HCT116 (cell line): Measurements from ENCODE around the gene NOL9. TPM values are rescaled to one million over a fixed set of nuclear protein-coding genes. Genes with fewer than 3 reads are reported as not detected.

Source experiments
- ATAC-seq: fragments of 200-7000 bp; cut with Tn5 transposase; 2 replicates; pipeline ENCODE4 v1.9.1; 2020; ENCODE audit warnings: mild to moderate bottlenecking, moderate library complexity
- BruUV-seq: library from RNA; stranded (reverse); fragments of 400-500 nt; replicated peaks from 2 replicates; lab custom pipeline; 2021; lab: Mats Ljungman, UMichigan
- CTCF ChIA-PET: fragments of 300-600 bp; sonication (Branson Sonifier 250); formaldehyde crosslinking; loops from one replicate; lab custom pipeline; 2021; ENCODE audit warnings: antibody characterized with exemption; lab: Charles Lee
- POLR2A ChIA-PET: fragments of 300-600, 350-600 bp; sonication (Branson Sonifier 250); formaldehyde crosslinking; loops from one replicate; lab custom pipeline; 2021; ENCODE audit warnings: antibody characterized with exemption; lab: Charles Lee
- RAD21 ChIA-PET, 2 experiments: fragments of 300-600 bp; sonication (Branson Sonifier 250); formaldehyde crosslinking; loops; one replicate each; lab custom pipeline; 2023; ENCODE audit warnings: low total read pairs in 2 of 2; ENCODE audit not compliant: uncharacterized antibody in 2 of 2, unreplicated experiment in 2 of 2, low non-redundant PET in 1 of 2; lab: Charles Lee
- DNase-seq: peaks from one replicate; pipeline ENCODE4 v3.0.0-alpha.2; 2010; ENCODE audit warnings: low read depth, low spot score
- H2AFZ ChIP-seq: fragments of 200-600 bp; shearing (Covaris generic), sonication (generic); 2 replicates; pipeline ENCODE4 v1.6.1; 2017; ENCODE audit warnings: low read depth, mixed run types, mixed read lengths, antibody characterized with exemption, low read length; ENCODE audit not compliant: poor library complexity, severe bottlenecking
- H3K27ac ChIP-seq: 2 replicates; pipeline ENCODE4 v1.5.1; 2012; ENCODE audit warnings: low read depth, low read length
- H3K27me3 ChIP-seq: fragments of 200-600 bp; sonication (generic); 2 replicates; pipeline ENCODE4 v1.6.1; 2016; ENCODE audit warnings: mixed run types, low read length, mixed read lengths; ENCODE audit not compliant: insufficient read depth
- H3K36me3 ChIP-seq, 2 experiments: fragments of 200-500 bp in 1 of 2; fragments of 200-600 bp in 1 of 2; sonication (Bioruptor generic) in 1 of 2; sonication (generic) in 1 of 2; 2 replicates each; pipeline versions ENCODE4 v1.5.1 to v1.6.1; 2014 to 2016; ENCODE audit warnings: low read length in 2 of 2, inconsistent platforms in 1 of 2, mixed read lengths in 1 of 2, mixed run types in 1 of 2; ENCODE audit not compliant: insufficient read depth in 2 of 2, control insufficient read depth in 1 of 2
- H3K4me1 ChIP-seq, 2 experiments: fragments of 200-600 bp in 1 of 2; sonication (generic) in 1 of 2; 2 replicates each; pipeline versions ENCODE4 v1.5.1 to v1.6.1; 2012 to 2017; ENCODE audit warnings: low read length in 2 of 2, inconsistent platforms in 1 of 2, mild to moderate bottlenecking in 1 of 2, mixed read lengths in 1 of 2, mixed run types in 1 of 2, moderate library complexity in 1 of 2; ENCODE audit not compliant: insufficient read depth in 2 of 2, control insufficient read depth in 1 of 2
- H3K4me2 ChIP-seq: fragments of 200-600 bp; sonication (generic); 2 replicates; pipeline ENCODE4 v1.6.1; 2017; ENCODE audit warnings: mixed run types, low read length, mixed read lengths
- H3K4me3 ChIP-seq, 2 experiments: fragments of 200-600 bp in 1 of 2; sonication (generic) in 1 of 2; replicated peaks in 1 of 2; 2 replicates each; pipeline ENCODE4 v1.5.1; 2011 to 2016; ENCODE audit warnings: low read length in 2 of 2, control low read depth in 1 of 2, low read depth in 1 of 2, mild to moderate bottlenecking in 1 of 2, mixed read lengths in 1 of 2, mixed run types in 1 of 2
- H3K79me2 ChIP-seq: fragments of 200-600 bp; sonication (generic); 2 replicates; pipeline ENCODE4 v1.6.1; 2017; ENCODE audit warnings: mild to moderate bottlenecking, mixed run types, low read length, moderate library complexity, mixed read lengths; ENCODE audit not compliant: insufficient read depth
- H3K9ac ChIP-seq: fragments of 200-600 bp; sonication (generic); 2 replicates; pipeline ENCODE4 v1.6.1; 2016; ENCODE audit warnings: low read length, mixed read lengths
- H3K9me2 ChIP-seq: fragments of 200-600 bp; sonication (generic), shearing (Covaris generic); 2 replicates; pipeline ENCODE4 v1.6.1; 2017; ENCODE audit warnings: mixed run types, mild to moderate bottlenecking, moderate library complexity; ENCODE audit not compliant: insufficient read depth
- H3K9me3 ChIP-seq, 2 experiments: fragments of 200-500 bp in 1 of 2; fragments of 200-600 bp in 1 of 2; sonication (Bioruptor generic) in 1 of 2; sonication (generic) in 1 of 2; 2 replicates each; pipeline ENCODE4 v1.6.1; 2014 to 2017; ENCODE audit warnings: low read length in 2 of 2, mixed read lengths in 2 of 2, inconsistent platforms in 1 of 2, low read depth in 1 of 2, mild to moderate bottlenecking in 1 of 2, mixed run types in 1 of 2, moderate library complexity in 1 of 2; ENCODE audit not compliant: control insufficient read depth in 1 of 2, insufficient read depth in 1 of 2
- H4K20me1 ChIP-seq: fragments of 200-600 bp; sonication (generic), shearing (Covaris generic); 2 replicates; pipeline ENCODE4 v1.6.1; 2017; ENCODE audit warnings: mixed run types, mild to moderate bottlenecking, moderate library complexity; ENCODE audit not compliant: insufficient read depth
- CTCF ChIP-seq, 3 experiments: fragments of 200-600 bp in 1 of 3; sonication (generic) in 1 of 3; IDR thresholded peaks in 2 of 3; conservative IDR thresholded peaks in 1 of 3; 2 replicates each; pipeline ENCODE4 v1.5.1; 2012 to 2017; ENCODE audit warnings: low read depth in 2 of 3, low read length in 2 of 3, antibody characterized with exemption in 1 of 3, borderline replicate concordance in 1 of 3, control low read depth in 1 of 3, mild to moderate bottlenecking in 1 of 3, mixed read lengths in 1 of 3, mixed run types in 1 of 3, moderate library complexity in 1 of 3; ENCODE audit not compliant: insufficient read depth in 1 of 3
- EGR1 ChIP-seq: IDR thresholded peaks from 2 replicates; pipeline ENCODE4 v1.6.1; 2012; ENCODE audit warnings: low read depth
- ELF1 ChIP-seq: IDR thresholded peaks from 2 replicates; pipeline ENCODE4 v1.6.1; 2012; ENCODE audit warnings: low read depth, borderline replicate concordance
- FOSL1 ChIP-seq: IDR thresholded peaks from 2 replicates; pipeline ENCODE4 v1.6.1; 2012; ENCODE audit warnings: low read depth
- JUND ChIP-seq: IDR thresholded peaks from 2 replicates; pipeline ENCODE4 v1.6.1; 2012
- POLR2AphosphoS5 ChIP-seq: IDR thresholded peaks from 2 replicates; pipeline ENCODE4 v1.6.1; 2011; ENCODE audit warnings: mild to moderate bottlenecking, low read depth, low read length, moderate library complexity
- RAD21 ChIP-seq: IDR thresholded peaks from 2 replicates; pipeline ENCODE4 v1.6.1; 2012; ENCODE audit warnings: low read depth, mild to moderate bottlenecking
- SIN3A ChIP-seq: IDR thresholded peaks from 2 replicates; pipeline ENCODE4 v1.6.1; 2012; ENCODE audit warnings: low read depth
- SP1 ChIP-seq: IDR thresholded peaks from 2 replicates; pipeline ENCODE4 v1.6.1; 2012; ENCODE audit warnings: low read depth
- TCF7L2 ChIP-seq: IDR thresholded peaks from 2 replicates; pipeline ENCODE4 v1.7.0; 2011; ENCODE audit warnings: borderline replicate concordance, inconsistent platforms; ENCODE audit not compliant: insufficient read depth, insufficient read length; ENCODE audit errors: extremely low read depth
- intact Hi-C: fragments of 100-400 bp; cut with micrococcal nuclease; formaldehyde crosslinking; loops from 2 replicates; pipeline ENCODE4 v1.10.0; 2022
- total RNA-seq: library from RNA; stranded (reverse); gene quantifications from one replicate; pipeline ENCODE4 v1.2.1, GENCODE V29; 2021; ENCODE audit not compliant: unreplicated experiment
- TF ChIP-seq, protein P1 (sequence below): IDR thresholded peaks from 2 replicates; pipeline ENCODE4 v1.6.1; 2012; ENCODE audit warnings: low read depth
- TF ChIP-seq, protein P2 (sequence below): IDR thresholded peaks from 2 replicates; pipeline ENCODE4 v1.6.1; 2012

The NOL9 gene
- total RNA-seq, 1 experiment from 2014 or later = 46.4 TPM

GRCh38 chr1:6526316-6526715, 28.0 kb downstream of the NOL9 start:
- H3K4me1 ChIP-seq = peaks cover 0 to 4% of the 10 kb centered on the region in 2 experiments; a peak in 1 of 4 replicates
- H3K4me3 ChIP-seq = no peak overlapping the region
- H4K20me1 ChIP-seq = no peaks in the 10 kb centered on the region
- CTCF ChIA-PET = no interaction called here
- H3K27me3 ChIP-seq = no peaks in the 10 kb centered on the region
- no peak overlapping the region for H3K4me2 ChIP-seq
- H2AFZ ChIP-seq = no peak overlapping the region
- peaks cover 24 to 32% of the 10 kb centered on the region in 2 experiments for H3K36me3 ChIP-seq
- no peak for ATAC-seq
- POLR2A ChIA-PET = no interaction called here
- no peaks in the 10 kb centered on the region; the same call in 1 of the 2 replicates for H3K79me2 ChIP-seq
- TF ChIP-seq ELF1 (no peak), FOSL1 (no peak), CTCF (IDR thresholded peaks at IDR 0.05 in 2 of 3, conservative IDR thresholded peaks at IDR 0.05 in 1 of 3; ENCODE audit: borderline replicate concordance in 1 of 3, insufficient read depth in 1 of 3, low read depth in 2 of 3, low read length in 2 of 3) (no peak), POLR2AphosphoS5 (no peak), JUND (no peak), EGR1 (no peak), SP1 (no peak), SIN3A (no peak), TCF7L2 (no peak), RAD21 (no peak)
- TF ChIP-seq, protein P1, sequence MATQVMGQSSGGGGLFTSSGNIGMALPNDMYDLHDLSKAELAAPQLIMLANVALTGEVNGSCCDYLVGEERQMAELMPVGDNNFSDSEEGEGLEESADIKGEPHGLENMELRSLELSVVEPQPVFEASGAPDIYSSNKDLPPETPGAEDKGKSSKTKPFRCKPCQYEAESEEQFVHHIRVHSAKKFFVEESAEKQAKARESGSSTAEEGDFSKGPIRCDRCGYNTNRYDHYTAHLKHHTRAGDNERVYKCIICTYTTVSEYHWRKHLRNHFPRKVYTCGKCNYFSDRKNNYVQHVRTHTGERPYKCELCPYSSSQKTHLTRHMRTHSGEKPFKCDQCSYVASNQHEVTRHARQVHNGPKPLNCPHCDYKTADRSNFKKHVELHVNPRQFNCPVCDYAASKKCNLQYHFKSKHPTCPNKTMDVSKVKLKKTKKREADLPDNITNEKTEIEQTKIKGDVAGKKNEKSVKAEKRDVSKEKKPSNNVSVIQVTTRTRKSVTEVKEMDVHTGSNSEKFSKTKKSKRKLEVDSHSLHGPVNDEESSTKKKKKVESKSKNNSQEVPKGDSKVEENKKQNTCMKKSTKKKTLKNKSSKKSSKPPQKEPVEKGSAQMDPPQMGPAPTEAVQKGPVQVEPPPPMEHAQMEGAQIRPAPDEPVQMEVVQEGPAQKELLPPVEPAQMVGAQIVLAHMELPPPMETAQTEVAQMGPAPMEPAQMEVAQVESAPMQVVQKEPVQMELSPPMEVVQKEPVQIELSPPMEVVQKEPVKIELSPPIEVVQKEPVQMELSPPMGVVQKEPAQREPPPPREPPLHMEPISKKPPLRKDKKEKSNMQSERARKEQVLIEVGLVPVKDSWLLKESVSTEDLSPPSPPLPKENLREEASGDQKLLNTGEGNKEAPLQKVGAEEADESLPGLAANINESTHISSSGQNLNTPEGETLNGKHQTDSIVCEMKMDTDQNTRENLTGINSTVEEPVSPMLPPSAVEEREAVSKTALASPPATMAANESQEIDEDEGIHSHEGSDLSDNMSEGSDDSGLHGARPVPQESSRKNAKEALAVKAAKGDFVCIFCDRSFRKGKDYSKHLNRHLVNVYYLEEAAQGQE = no peak
- TF ChIP-seq, protein P2, sequence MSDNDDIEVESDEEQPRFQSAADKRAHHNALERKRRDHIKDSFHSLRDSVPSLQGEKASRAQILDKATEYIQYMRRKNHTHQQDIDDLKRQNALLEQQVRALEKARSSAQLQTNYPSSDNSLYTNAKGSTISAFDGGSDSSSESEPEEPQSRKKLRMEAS = no peak
- RAD21 ChIA-PET = no interaction called here
- H3K9me2 ChIP-seq = no peaks in the 10 kb centered on the region
- no TSS peak for BruUV-seq
- H3K9ac ChIP-seq = no peak overlapping the region
- intact Hi-C loops = no loop called here
- DNase-seq = no peak
- no peak overlapping the region for H3K27ac ChIP-seq
- H3K9me3 ChIP-seq = no peaks in the 10 kb centered on the region
